Activated T-helper 1 cell treated with anti-CD3 and anti-CD28 coated beads, Interleukin-2, amount 50 U/mL, for 16 hours (primary cell): ENCODE results near the gene ADAM15.

ENCODE experiments used
- DNase-seq, 2 donors: peaks; one replicate each; pipeline ENCODE4 v3.0.0-alpha.2; 2020; ENCODE audit warnings: low read depth in 1 of 2, low spot score in 1 of 2

ADAM15 gene

DNA sequence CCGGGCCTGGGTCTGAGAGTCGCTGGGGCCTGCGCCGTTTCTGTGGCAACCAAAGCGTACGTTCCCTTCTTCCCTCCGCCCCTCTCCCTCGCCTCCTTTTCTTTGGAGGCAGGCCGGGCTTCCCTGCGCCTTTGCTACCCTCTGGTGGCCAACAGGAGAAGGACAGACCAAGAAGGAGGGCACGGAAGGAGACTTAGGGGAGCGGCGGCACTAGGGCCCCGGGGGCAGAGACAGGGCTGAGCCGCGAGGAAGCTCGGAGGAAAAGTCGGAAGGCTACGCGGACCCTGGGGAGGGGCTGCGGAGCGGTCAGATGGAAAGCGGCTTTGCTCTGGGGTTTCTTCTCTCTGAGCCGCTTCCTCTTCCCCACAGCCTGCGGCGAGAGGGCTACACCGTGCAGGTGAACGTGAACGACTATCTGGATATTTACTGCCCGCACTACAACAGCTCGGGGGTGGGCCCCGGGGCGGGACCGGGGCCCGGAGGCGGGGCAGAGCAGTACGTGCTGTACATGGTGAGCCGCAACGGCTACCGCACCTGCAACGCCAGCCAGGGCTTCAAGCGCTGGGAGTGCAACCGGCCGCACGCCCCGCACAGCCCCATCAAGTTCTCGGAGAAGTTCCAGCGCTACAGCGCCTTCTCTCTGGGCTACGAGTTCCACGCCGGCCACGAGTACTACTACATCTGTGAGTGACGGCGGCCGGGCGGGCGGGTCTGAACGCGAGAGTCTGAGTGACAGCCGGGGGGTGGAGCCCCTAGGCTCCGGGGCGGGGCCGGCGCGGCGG lies 33.8 kb downstream of the ADAM15 start:
- DNase-seq: peak; percentile 82 to 87

- peak; percentile 53 to 62 for DNase-seq
Measured at GRCh38 chr1:155085504-155086127, 34.5 kb downstream of the ADAM15 start.

GRCh38 chr1:155086128-155086741 lies 35.1 kb downstream of the ADAM15 start:
- DNase-seq: peak; percentile 71 to 75

DNA sequence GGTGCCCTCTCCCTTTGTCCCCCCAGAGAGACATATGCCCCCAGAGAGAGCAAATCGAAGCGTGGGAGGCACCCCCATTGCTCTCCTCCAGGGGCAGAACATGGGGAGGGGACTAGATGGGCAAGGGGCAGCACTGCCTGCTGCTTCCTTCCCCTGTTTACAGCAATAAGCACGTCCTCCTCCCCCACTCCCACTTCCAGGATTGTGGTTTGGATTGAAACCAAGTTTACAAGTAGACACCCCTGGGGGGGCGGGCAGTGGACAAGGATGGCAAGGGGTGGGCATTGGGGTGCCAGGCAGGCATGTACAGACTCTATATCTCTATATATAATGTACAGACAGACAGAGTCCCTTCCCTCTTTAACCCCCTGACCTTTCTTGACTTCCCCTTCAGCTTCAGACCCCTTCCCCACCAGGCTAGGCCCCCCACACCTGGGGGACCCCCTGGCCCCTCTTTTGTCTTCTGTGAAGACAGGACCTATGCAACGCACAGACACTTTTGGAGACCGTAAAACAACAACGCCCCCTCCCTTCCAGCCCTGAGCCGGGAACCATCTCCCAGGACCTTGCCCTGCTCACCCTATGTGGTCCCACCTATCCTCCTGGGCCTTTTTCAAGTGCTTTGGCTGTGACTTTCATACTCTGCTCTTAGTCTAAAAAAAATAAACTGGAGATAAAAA lies 35.9 kb downstream of the ADAM15 start:
- no peak for DNase-seq

- peak; percentile 67 to 73 for DNase-seq
Measured at GRCh38 chr1:155091071-155092051, 40.2 kb downstream of the ADAM15 start.

- no peak for DNase-seq
Measured at GRCh38 chr1:155092131-155092530, 41.0 kb downstream of the ADAM15 start.

- DNase-seq: no peak
Measured at GRCh38 chr1:155092641-155093040, 41.5 kb downstream of the ADAM15 start.

DNA sequence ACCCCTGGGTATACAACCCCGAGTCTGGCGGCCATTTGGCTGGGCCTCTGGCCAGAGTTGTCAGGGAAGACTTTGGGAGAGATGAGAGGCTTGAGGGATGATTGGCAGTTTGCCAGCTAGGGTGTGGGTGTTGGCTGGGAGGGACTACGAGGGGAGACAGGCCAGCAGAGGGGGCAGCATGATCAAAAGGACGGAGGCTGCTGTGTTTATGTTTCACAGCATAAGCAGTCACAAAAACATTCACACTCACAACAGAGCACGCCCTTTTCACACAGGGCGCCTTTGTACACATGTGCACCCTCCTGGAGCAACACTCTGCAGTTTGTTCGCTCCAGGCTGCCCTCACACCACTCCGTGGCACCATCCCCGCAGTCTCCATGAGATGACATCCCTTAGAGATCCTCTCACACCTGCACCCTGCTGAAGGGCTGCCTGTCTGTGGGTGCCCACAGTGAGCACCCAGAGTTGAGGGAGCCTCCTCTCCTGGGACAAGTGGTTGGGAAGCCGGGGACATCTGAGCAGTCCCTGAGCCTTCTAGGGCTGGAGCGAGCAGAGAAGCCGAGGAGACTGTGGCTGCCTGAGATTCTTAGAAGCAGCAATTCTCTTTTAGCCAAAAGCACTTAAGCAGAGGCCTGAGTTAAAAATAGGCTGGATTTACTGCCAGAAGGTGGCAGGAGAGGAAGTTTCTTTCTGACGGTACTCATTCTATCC lies 43.0 kb downstream of the ADAM15 start:
- DNase-seq: no peak

DNA sequence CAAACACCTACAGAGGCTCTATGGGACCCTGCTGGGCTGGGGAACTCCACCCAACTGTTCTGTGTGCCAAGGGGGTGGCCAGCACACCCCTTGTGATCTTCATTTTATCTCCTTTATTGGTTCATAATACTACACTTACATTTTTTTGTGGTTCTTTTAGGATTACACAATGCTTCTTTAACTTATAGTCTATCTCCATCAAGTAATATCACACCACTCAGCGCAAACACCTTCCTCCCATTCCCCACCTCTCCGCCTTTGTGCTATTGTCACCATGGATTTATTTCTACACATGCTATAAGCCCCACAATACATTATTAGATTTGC lies 43.5 kb downstream of the ADAM15 start:
- DNase-seq: no peak

GRCh38 chr1:155099331-155099730 lies 48.2 kb downstream of the ADAM15 start:
- DNase-seq: no peak

DNA sequence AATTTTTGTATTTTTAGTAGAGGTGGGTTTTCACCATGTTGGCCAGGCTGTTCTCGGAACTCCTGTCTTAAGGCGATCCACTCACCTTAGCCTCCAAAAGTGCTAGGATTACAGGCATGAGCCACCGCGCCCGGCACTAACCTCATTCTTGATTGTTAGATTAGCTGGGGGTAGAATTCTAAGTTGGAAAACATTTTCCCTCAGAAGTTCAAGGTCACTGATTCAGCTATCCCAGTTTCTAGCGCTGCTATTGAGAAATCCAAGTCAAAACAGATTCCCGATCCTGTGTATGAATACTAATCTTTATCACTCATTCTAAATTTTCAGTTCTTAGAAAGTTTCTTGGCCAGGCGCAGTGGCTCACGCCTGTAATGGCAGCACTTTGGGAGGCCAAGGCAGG lies 52.2 kb downstream of the ADAM15 start:
- no peak for DNase-seq

- no peak for DNase-seq
Measured at GRCh38 chr1:155104605-155105534, 53.8 kb downstream of the ADAM15 start.

- no peak for DNase-seq
Measured at GRCh38 chr1:155105604-155106011, 54.5 kb downstream of the ADAM15 start.

GRCh38 chr1:155106862-155107261 lies 55.7 kb downstream of the ADAM15 start:
- no peak for DNase-seq

DNA sequence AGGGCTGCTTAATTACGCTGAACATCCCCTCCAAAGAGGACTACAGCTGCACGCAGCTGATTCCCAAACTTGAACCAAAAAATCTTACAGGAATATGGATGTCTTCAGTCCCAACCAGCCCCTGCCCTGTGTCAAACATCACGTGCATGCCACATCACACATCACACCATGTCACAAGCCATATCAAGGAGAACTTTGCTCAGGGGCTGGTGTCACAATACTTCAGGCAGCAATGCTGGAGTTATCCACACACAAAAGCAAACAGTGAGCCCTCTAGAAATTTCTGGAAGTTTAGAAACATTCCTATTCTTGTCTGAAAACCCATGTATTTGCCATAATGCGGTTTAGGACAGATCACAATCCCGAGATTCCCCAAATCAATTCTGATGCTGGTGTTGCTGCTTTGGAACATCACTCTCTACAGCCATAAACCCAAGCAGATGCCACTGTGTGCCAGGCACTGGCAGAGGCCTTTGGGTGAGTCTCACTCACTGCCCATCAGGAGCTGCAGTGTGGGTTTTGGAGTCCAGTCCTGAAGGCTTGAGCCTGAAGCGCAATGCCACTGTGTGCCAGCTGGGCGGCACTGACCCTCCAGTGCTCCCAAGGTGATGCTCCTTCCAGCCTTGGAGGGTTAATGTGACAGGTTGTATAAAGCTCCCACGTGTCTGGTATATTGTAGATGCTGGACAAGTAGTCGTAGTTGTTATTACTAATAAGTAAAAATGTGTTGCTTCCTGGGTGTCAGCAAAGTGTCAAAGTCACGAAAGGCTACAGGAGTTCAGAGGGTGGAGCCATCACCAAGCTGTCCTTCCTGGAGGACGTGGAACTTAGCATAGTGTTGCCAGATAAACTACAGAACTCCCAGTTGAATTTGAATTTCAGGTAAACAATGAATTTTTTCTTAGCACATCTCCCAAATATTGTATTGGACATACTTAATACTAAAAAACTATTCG lies 56.5 kb downstream of the ADAM15 start:
- no peak for DNase-seq

GRCh38 chr1:155108296-155108695 lies 57.2 kb downstream of the ADAM15 start:
- DNase-seq: no peak

DNA sequence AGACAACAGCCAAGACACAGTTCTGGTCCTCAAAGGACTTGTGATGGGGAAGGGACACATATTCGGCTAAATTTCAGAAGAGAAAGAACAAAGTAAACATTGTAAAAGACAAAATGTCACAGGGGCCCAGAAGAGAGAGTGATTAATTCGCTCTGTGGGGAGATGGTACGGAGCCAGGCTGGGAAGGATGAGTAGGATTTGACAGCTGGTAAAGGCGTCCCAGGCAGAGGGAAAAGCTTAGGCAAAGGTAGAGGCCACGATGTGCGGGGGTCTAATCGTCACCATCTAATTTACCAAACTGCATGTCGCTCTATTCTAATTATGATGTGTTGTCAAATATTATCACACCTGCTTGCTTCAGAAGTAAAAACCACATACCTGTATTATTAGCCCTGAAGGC lies 59.3 kb downstream of the ADAM15 start:
- DNase-seq: no peak

GRCh38 chr1:155110826-155111225 lies 59.7 kb downstream of the ADAM15 start:
- DNase-seq: no peak
